Measurements from ENCODE around the gene CD22. TPM values are rescaled to one million over a fixed set of nuclear protein-coding genes. Genes with fewer than 3 reads are reported as not detected.
A peak's percentile ranks its signal among the peaks of the same experiment; 100 is the strongest.

Gene CD22
- total and polyA plus RNA-seq, 8 donors = 5.2 to 63.2 (median 12.0) TPM

GRCh38 chr19:35345671-35346111, 16.7 kb downstream of the CD22 start:
- TF ChIP-seq, protein P1, sequence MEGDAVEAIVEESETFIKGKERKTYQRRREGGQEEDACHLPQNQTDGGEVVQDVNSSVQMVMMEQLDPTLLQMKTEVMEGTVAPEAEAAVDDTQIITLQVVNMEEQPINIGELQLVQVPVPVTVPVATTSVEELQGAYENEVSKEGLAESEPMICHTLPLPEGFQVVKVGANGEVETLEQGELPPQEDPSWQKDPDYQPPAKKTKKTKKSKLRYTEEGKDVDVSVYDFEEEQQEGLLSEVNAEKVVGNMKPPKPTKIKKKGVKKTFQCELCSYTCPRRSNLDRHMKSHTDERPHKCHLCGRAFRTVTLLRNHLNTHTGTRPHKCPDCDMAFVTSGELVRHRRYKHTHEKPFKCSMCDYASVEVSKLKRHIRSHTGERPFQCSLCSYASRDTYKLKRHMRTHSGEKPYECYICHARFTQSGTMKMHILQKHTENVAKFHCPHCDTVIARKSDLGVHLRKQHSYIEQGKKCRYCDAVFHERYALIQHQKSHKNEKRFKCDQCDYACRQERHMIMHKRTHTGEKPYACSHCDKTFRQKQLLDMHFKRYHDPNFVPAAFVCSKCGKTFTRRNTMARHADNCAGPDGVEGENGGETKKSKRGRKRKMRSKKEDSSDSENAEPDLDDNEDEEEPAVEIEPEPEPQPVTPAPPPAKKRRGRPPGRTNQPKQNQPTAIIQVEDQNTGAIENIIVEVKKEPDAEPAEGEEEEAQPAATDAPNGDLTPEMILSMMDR (IDR thresholded peaks at IDR 0.05) = no peak
- intact Hi-C loops (cut with DNase I) = no loop called here
- Histone ChIP-seq H3K9me3 (no peaks in the 10 kb centered on the region), H3K4me1 (peaks cover 0 to 40% of the 10 kb centered on the region in 2 donors), H3K36me3 (no peaks in the 10 kb centered on the region), H3K27me3 (peaks cover 0 to 21% of the 10 kb centered on the region in 2 donors), H3K4me3 (no peak overlapping the region), H3K27ac (no peak overlapping the region)
- DNase-seq = no peak
- ATAC-seq = no peak

GRCh38 chr19:35346193-35347052, 17.4 kb downstream of the CD22 start:
- DNase-seq (peak in 2 of 4 donors; percentile 60 to 86), ATAC-seq (peak; percentile 31)
- Histone ChIP-seq H3K27me3 (peaks cover 0 to 26% of the 10 kb centered on the region in 2 donors), H3K27ac (peak overlapping the region in 1 of 2 donors; percentile 91), H3K4me1 (peaks cover 0 to 40% of the 10 kb centered on the region in 2 donors), H3K4me3 (no peak overlapping the region), H3K9me3 (no peaks in the 10 kb centered on the region), H3K36me3 (no peaks in the 10 kb centered on the region)
- intact Hi-C loops (cut with DNase I) = no loop called here
- TF ChIP-seq, protein P1 (IDR thresholded peaks at IDR 0.05) = no peak

- Histone ChIP-seq H3K27ac (peak within 1 kb of the TSS in 1 of 2 donors; percentile 91), H3K4me3 (no peak within 1 kb of the TSS), H3K36me3 (no peaks in the 10 kb centered on the region), H3K4me1 (peaks cover 0 to 42% of the 10 kb centered on the region in 2 donors), H3K9me3 (no peaks in the 10 kb centered on the region), H3K27me3 (peaks cover 0 to 36% of the 10 kb centered on the region in 2 donors)
- peak; percentile 35 for ATAC-seq
- intact Hi-C loops (cut with DNase I) = no loop called here
- DNase-seq = no peak
- TF ChIP-seq, protein P1 (IDR thresholded peaks at IDR 0.05) = no peak
Observed at GRCh38 chr19:35347171-35347929, 18.4 kb downstream of the CD22 start, which contains the start of gene FFAR1. Gene FFAR1, plus strand, starts transcription at chr19:35347902. Its CDS starts 3,650 bp downstream, at chr19:35351552.

GRCh38 chr19:35347930-35348298, 18.9 kb downstream of the CD22 start:
- TF ChIP-seq, protein P1 (IDR thresholded peaks at IDR 0.05) = no peak
- ATAC-seq = no peak
- peaks cover 0 to 36% of the 10 kb centered on the region in 2 donors for H3K27me3 ChIP-seq
- peak in 1 of 4 donors; percentile 6 for DNase-seq
- peaks cover 0 to 48% of the 10 kb centered on the region in 2 donors for H3K4me1 ChIP-seq
- intact Hi-C loops (cut with DNase I) = no loop called here
- H3K36me3 ChIP-seq = no peaks in the 10 kb centered on the region
- H3K27ac ChIP-seq = peak overlapping the region in 1 of 2 donors; percentile 91
- no peak overlapping the region for H3K4me3 ChIP-seq
- no peaks in the 10 kb centered on the region for H3K9me3 ChIP-seq
